NCI-H2227 treated with DMSO at 0.1 percent for 48 hours (cell line): ENCODE measurements around the gene RRP8.

Experiments
- DNase-seq: peaks from one replicate; lab custom pipeline; 2025; lab: John Stamatoyannopoulos, UW

Gene RRP8

GRCh38 chr11:6632116-6633073 lies 29.0 kb upstream of the RRP8 start:
- no peak for DNase-seq

GRCh38 chr11:6631361-6631890 lies 28.0 kb upstream of the RRP8 start:
- DNase-seq = no peak

DNA sequence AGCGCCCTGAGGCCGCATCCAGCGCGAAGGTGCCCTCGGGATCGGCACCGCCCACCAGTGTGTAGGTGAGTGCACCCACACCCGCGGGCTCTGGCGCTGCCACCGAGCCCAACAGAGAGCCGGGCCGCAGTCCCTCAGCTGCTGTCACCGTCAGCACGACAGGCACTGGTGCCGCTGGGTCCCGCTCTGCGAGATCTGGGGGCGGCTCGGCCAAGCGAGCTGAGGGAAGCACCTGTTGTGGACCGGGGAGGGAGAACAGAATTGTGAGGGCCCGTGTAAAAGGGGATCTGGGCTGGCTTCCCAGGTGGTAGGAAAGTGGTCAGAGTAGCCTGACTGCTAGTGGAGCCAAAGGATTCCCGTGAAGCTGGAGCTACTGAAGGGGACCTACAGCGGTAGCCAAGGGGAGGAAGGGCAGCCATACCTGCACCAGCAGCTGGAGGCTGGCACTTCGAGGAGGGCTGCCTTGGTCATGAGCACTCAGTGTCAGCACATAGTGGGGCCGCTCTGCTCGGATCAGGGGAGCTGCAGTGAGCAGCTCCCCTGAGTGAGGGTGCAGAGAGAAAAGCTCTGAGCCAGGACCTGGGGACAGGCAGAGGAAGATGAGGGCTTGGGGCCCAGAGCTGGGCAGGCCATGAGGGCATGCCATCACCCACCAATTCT lies 27.3 kb upstream of the RRP8 start:
- DNase-seq = no peak

DNA sequence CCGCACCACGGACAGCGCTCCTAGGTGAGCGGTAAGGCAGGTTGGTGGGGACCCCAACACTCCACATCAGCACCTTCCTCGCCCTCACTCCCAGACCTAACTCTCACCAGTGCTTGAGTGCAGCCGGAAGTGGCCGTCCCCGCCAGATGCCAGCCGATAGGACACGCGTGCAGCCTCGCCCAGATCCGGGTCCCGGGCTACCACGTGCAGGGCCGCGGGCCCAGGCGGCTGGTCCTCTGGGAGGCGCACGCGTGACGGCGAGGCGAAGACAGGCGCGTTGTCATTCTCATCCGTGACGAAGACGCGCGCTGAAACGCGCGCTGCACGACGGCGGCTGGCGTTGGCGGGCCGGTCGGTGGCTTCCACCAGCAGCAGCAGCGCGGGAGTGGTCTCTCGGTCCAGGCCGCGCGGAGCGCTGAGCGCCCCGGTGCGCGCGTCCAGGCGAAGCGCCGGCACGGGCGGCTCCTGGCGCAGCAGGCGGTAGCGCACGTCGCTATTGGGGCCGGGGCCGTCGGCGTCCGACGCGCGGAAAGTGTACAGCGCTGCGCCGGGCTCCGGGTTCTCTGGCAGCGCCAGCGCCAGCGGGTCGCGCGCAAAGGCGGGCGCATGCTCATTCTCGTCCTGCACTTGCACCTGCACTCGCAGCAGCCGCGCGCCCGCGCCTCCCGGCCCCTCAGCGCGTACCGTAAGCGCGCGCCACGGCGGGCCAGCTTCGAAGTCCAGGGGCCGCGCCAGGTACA lies 26.6 kb upstream of the RRP8 start:
- no peak for DNase-seq

DNA sequence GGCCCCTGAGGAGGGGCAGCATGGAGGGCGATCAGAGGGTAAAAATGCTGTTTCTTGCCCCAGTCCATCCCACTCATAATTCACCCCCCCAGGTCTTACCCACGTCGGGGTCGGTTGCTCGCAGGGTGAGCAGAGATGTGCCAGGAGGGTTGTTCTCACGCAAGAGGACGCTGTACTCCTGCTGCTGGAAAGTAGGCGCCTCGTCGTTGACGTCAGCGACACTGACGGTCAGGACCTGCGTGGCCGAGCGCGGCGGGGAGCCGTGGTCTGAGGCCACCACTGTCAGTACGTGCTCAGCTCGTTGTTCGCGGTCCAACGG lies 26.1 kb upstream of the RRP8 start:
- no peak for DNase-seq

GRCh38 chr11:6628526-6628925 lies 25.1 kb upstream of the RRP8 start:
- DNase-seq = no peak

GRCh38 chr11:6627762-6628241 lies 24.4 kb upstream of the RRP8 start:
- no peak for DNase-seq

DNA sequence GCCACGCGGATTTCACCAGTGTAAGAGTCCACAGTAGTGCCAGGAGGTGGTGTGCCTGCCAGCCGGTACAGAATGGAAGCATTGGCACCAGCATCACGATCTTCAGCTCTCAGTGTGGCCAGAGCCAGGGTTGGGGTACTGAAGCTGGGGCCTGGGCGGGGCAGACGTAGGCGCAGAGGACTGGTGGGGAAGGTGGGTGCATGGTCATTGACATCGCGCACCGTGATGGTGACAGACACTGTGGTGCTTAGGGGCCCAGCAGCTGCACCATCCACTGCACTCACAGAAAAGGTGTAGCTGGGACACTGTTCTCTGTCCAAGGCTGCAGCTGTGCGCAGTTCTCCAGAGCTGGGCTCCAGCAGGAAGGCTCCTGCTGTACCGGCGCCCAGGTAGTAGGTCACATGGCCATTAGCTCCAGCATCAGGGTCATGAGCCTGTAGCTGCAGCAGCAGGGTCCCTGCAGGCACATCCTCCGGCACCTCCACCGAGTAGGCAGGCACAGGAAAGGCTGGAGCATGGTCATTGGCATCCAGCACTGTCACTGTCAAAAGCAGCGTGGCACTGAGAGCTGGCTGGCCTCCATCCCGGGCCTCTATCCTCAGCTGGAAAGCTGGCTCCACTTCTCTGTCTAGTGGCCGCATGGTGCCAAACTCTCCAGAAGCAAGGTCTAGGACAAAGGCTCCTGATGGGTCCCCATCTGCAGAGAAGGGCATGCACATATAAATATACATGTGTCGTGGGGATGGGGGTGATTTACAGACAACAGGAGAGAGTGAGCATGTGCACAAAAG lies 23.8 kb upstream of the RRP8 start:
- no peak for DNase-seq

DNA sequence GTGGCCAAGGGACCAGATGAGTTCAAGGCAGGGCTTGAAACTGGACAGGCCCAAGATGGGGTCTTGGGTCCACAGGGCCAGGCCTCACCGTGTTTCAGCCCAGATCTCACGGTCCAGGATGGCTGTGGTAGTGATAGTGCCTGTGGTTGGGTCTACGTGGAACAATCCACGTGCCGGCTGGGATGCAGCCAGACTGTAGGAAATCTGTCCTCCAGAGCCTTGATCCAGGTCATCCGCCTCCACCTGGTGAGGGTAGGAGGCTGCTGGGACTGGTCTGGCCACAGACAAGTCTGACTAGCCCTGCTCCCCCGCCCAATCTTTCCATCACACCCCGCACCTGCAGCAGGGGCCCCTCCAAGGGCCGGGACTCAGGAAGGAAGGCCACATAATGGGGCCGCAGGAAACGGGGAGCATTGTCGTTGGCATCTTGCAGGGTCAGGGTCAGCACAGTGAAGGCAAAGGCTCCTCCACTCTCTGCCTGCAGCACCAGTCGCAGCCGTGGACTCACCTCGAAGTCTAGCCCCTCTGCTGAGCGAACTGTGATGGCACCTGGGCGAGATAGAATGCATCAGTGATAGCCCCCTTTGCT lies 22.5 kb upstream of the RRP8 start:
- DNase-seq = no peak

DNA sequence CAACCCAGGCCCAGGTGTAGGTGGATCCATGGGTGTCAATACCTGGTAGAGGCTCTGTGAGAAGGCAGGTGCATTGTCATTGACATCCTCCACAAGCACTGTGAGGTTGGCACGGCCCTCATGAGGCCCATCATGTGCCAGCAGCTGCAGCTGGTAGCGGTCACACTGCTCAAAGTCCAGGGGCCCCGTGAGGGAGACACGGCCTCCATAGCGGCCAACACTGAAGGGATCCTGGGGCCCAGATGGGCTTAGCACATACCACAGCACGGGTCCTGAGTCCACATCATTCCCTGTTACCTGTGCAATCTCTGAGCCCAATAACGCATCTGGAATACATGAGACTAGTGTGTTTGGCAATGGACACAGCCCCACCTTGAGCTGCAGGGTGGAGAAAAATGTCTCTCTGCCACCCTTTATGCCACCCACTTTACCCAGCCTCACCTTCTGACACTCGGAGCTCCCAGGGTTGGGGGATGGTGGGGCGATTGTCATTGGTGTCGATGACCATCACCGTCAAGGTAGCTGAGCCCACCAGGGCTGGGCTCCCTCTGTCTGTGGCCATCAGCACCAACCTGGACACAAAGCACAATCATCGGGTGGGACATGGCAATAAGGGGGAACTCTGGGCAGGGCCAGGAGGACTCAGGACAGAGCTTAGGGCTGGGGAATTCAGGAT lies 21.9 kb upstream of the RRP8 start:
- no peak for DNase-seq

GRCh38 chr11:6623391-6624363 lies 20.3 kb upstream of the RRP8 start:
- DNase-seq = no peak

DNA sequence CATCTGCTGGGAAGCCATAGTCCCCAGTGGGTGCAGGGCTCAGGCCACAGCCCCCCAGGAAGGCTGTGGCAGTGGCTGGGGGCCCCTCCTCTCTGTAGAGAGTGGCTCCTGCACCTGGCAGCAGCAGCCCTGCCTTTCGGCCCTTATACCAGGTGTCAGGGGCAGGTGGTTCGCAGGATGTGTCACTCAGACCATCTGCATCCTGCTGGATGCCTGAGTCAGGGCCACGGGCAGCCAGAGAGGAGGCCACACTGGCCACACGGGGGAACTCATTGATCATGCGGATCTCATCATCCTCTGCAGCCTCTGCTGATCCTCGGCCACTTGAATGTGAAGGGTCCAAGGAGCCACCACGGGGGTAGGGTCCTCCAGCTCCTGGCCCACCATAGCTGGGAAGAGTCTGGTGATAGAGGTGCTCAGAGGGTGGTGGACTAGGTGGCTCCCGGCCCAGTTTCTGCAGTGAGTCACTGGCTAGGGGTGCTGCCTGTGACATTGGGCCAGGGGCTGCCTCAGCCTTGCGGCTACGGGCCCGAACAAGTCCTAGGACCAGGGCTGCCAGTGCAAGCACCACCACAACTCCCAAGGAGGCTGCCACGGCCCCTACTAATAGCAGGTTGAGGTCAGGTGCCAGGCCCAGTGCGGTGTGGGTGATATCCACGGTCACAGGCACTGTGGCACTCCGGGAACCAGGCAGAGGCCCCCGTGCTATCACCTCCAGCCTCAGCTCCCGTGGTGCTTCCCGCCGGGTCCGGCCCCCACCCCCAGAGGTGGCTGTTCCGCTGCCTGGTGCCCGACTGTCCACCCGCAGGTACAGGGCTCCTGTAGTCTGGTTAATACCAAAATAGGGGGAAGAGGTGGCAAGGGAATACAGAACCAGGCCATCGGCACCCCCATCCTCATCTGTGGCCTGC lies 19.1 kb upstream of the RRP8 start:
- DNase-seq = no peak

GRCh38 chr11:6621711-6622211 lies 18.3 kb upstream of the RRP8 start:
- DNase-seq = no peak

DNA sequence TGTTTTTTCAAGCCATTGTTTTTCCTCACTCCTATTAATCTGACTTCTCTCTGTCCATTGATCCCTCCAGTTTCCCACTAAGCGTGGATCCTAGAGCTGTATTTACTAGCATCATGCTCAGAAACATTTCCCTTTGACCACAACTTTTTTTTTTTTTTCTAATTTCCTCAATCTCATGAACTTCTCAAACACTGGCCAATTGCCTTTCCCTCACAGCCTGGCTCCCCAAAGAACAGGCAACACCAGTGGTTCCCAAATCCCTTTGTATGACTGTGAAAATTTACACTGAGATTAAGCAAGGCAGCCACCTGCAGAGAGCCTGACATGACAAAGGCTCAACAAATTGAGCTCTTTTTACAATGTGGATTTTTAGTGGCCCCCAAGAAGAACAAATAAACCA lies 17.2 kb upstream of the RRP8 start:
- no peak for DNase-seq

GRCh38 chr11:6619004-6619745 lies 15.8 kb upstream of the RRP8 start, which contains the start of gene TPP1:
Gene TPP1, minus strand, starts transcription at chr11:6619422. Its CDS starts 22 bp downstream, at chr11:6619400.
- DNase-seq = peak; percentile 99

- DNase-seq = peak; percentile 17
Measured at GRCh38 chr11:6618117-6619003, 14.9 kb upstream of the RRP8 start.
